SW480 (cell line): ENCODE measurements around the gene ZMYM4.

Experiments
- DNase-seq: peaks from one replicate; pipeline ENCODE4 v3.0.0-alpha.2; 2016; ENCODE audit warnings: low spot score

ZMYM4 gene

GRCh38 chr1:35278886-35279554, 10.5 kb downstream of the ZMYM4 start:
- DNase-seq: no peak

- no peak for DNase-seq
Measured at GRCh38 chr1:35279555-35279904, 11.0 kb downstream of the ZMYM4 start.

GRCh38 chr1:35280006-35280405, 11.5 kb downstream of the ZMYM4 start:
- no peak for DNase-seq

GRCh38 chr1:35281565-35281964, 13.1 kb downstream of the ZMYM4 start:
- no peak for DNase-seq

GRCh38 chr1:35282172-35282571, 13.7 kb downstream of the ZMYM4 start:
- DNase-seq: no peak

- no peak for DNase-seq
Measured at GRCh38 chr1:35284852-35285251, 16.3 kb downstream of the ZMYM4 start.

- DNase-seq: no peak
Measured at GRCh38 chr1:35285771-35286606, 17.5 kb downstream of the ZMYM4 start.

- no peak for DNase-seq
Measured at GRCh38 chr1:35287807-35288640, 19.5 kb downstream of the ZMYM4 start.

GRCh38 chr1:35288761-35289160, 20.3 kb downstream of the ZMYM4 start:
- peak; percentile 11 for DNase-seq

GRCh38 chr1:35290452-35290851, 21.9 kb downstream of the ZMYM4 start:
- no peak for DNase-seq

GRCh38 chr1:35294809-35295208, 26.3 kb downstream of the ZMYM4 start:
- no peak for DNase-seq

- DNase-seq: no peak
Measured at GRCh38 chr1:35297886-35298285, 29.4 kb downstream of the ZMYM4 start.

GRCh38 chr1:35298464-35298863, 30.0 kb downstream of the ZMYM4 start:
- peak; percentile 55 for DNase-seq

- DNase-seq: no peak
Measured at GRCh38 chr1:35300376-35300775, 31.9 kb downstream of the ZMYM4 start.

- no peak for DNase-seq
Measured at GRCh38 chr1:35301674-35302392, 33.3 kb downstream of the ZMYM4 start.

- no peak for DNase-seq
Measured at GRCh38 chr1:35305383-35305782, 36.9 kb downstream of the ZMYM4 start.

GRCh38 chr1:35315649-35316048, 47.1 kb downstream of the ZMYM4 start:
- no peak for DNase-seq

- DNase-seq: no peak
Measured at GRCh38 chr1:35316264-35316663, 47.8 kb downstream of the ZMYM4 start.

GRCh38 chr1:35319988-35320713, 51.6 kb downstream of the ZMYM4 start:
- no peak for DNase-seq

GRCh38 chr1:35320937-35321336, 52.4 kb downstream of the ZMYM4 start:
- DNase-seq: no peak

GRCh38 chr1:35324486-35324885, 56.0 kb downstream of the ZMYM4 start:
- DNase-seq: no peak
